Stimulated activated CD4-positive, alpha-beta T cell treated with anti-CD3 and anti-CD28 coated beads, Interleukin-12 subunit alpha, Interleukin-12 subunit beta, amount 100 ng/mL, for 24 hours (primary cell): ENCODE data around the gene SNF8.

Source experiments
- DNase-seq, 2 experiments: peaks; one replicate each; pipeline ENCODE4 v3.0.0-alpha.2; 2020; ENCODE audit warnings: low read depth in 2 of 2

SNF8 gene

DNA sequence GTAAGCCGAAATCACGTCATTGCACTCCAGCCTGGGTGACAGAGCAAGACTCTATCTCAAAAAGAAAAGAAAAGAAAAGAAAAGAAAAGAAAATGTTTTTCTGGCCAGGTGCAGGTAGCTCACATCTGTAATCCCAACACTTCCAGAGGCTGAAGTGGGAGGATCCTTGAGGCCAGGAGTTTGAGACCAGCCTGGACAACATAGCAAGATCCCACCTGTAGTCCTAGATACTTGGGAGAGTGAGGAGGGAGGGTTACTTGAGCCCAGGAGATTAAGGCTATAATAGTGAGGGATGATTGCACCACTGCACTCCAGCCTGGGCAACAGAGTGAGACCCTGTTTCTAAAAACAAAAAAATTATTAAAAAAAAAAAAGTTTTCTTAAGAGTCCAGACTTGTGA lies 54.6 kb downstream of the SNF8 start:
- DNase-seq, result no peak

GRCh38 chr17:48883171-48883570 lies 61.5 kb downstream of the SNF8 start:
- no peak for DNase-seq

GRCh38 chr17:48882272-48882671 lies 62.4 kb downstream of the SNF8 start:
- no peak for DNase-seq
